Gastroesophageal sphincter (tissue), 3 donors: ENCODE measurements around the gene DMD.

Experiments
- CTCF ChIP-seq, 4 experiments: fragments of 200-600 bp in 2 of 4; fragments of 450-650 bp in 2 of 4; sonication (generic) in 1 of 4; IDR thresholded peaks; one replicate each; pipeline ENCODE4 v1.5.1; 2017 to 2019; ENCODE audit warnings: antibody characterized with exemption in 4 of 4, mild to moderate bottlenecking in 2 of 4, moderate library complexity in 2 of 4
- EP300 ChIP-seq: sonication (generic); formaldehyde crosslinking; IDR thresholded peaks from one replicate; pipeline ENCODE4 v1.6.1; 2017; ENCODE audit warnings: antibody characterized with exemption, mild to moderate bottlenecking
- POLR2A ChIP-seq, 2 donors: fragments of 450-650 bp; IDR thresholded peaks; one replicate each; pipeline ENCODE4 v1.6.1; 2017; ENCODE audit warnings: antibody characterized with exemption in 2 of 2, mild to moderate bottlenecking in 2 of 2, moderate library complexity in 1 of 2

- TF ChIP-seq CTCF (IDR thresholded peaks at IDR 0.05) = no peak
- no peak for TF ChIP-seq POLR2A (IDR thresholded peaks at IDR 0.05)
- TF ChIP-seq EP300 = no peak
These were observed 1541.1 kb downstream of the DMD start for GRCh38 chrX:31670245-31670644.
